SK-N-SH (cell line): ENCODE data around the gene ZSWIM7. TPM values are rescaled to one million over a fixed set of nuclear protein-coding genes. Genes with fewer than 3 reads are reported as not detected.

Experiments
- CTCF ChIA-PET: fragments of 300-600, 350-600 bp; formaldehyde crosslinking; extraction: SDS; loops from one replicate; lab custom pipeline; 2021; lab: Yijun Ruan, JAX
- POLR2A ChIA-PET: fragments of 350-600 bp; sonication (Branson Sonifier 250); formaldehyde crosslinking; extraction: SDS; loops from one replicate; lab custom pipeline; 2020; ENCODE audit warnings: antibody characterized with exemption, inconsistent platforms; lab: Yijun Ruan, JAX
- DNase-seq: peaks from one replicate; pipeline ENCODE4 v3.0.0; 2012
- H2AFZ ChIP-seq: fragments of 200-600 bp; sonication (generic); 2 replicates; pipeline ENCODE4 v1.8.1; 2016; ENCODE audit warnings: antibody characterized with exemption, mild to moderate bottlenecking, low read depth
- H3F3A ChIP-seq: fragments of 200-600 bp; sonication (generic); replicated peaks from 2 replicates; pipeline ENCODE3; 2016; ENCODE audit warnings: antibody characterized with exemption, mild to moderate bottlenecking; ENCODE audit not compliant: insufficient read depth
- H3K27ac ChIP-seq, 2 experiments: fragments of 200-500 bp in 1 of 2; fragments of 200-600 bp in 1 of 2; sonication (Bioruptor generic) in 1 of 2; sonication (generic), shearing (Covaris generic) in 1 of 2; 2 replicates each; pipeline versions ENCODE4 v1.5.1 to v1.6.1; 2014 to 2016; ENCODE audit warnings: low read depth in 2 of 2, inconsistent platforms in 1 of 2, low read length in 1 of 2, mild to moderate bottlenecking in 1 of 2, mixed read lengths in 1 of 2
- H3K27me3 ChIP-seq: fragments of 200-600 bp; sonication (generic), shearing (Covaris generic); 2 replicates; pipeline ENCODE4 v1.6.1; 2016; ENCODE audit warnings: mixed run types; ENCODE audit not compliant: insufficient read depth
- H3K36me3 ChIP-seq, 2 experiments: fragments of 200-500 bp in 1 of 2; fragments of 200-600 bp in 1 of 2; sonication (Bioruptor generic) in 1 of 2; sonication (generic) in 1 of 2; replicated peaks in 1 of 2; 2 replicates each; pipeline versions ENCODE3 to v1.5.1; 2014 to 2016; ENCODE audit warnings: low read length in 1 of 2, mild to moderate bottlenecking in 1 of 2; ENCODE audit not compliant: insufficient read depth in 2 of 2, control insufficient read depth in 1 of 2
- H3K4me1 ChIP-seq, 2 experiments: fragments of 200-500 bp in 1 of 2; fragments of 200-600 bp in 1 of 2; sonication (Bioruptor generic) in 1 of 2; sonication (generic), shearing (Covaris generic) in 1 of 2; 2 replicates each; pipeline versions ENCODE4 v1.5.1 to v1.6.1; 2014 to 2016; ENCODE audit warnings: low read depth in 1 of 2, low read length in 1 of 2, mixed run types in 1 of 2; ENCODE audit not compliant: insufficient read depth in 2 of 2, control insufficient read depth in 1 of 2
- H3K4me2 ChIP-seq: fragments of 200-600 bp; sonication (generic), shearing (Covaris generic); 2 replicates; pipeline ENCODE4 v1.6.1; 2017; ENCODE audit warnings: mixed run types
- H3K4me3 ChIP-seq, 2 experiments: fragments of 200-500 bp in 1 of 2; fragments of 200-600 bp in 1 of 2; sonication (Bioruptor generic) in 1 of 2; sonication (generic), shearing (Covaris generic) in 1 of 2; 2 replicates each; pipeline versions ENCODE4 v1.5.1 to v1.8.1; 2014 to 2016; ENCODE audit warnings: low read depth in 2 of 2, inconsistent platforms in 1 of 2, low read length in 1 of 2, mild to moderate bottlenecking in 1 of 2, mixed read lengths in 1 of 2, moderate library complexity in 1 of 2
- H3K79me2 ChIP-seq: fragments of 200-600 bp; sonication (generic); 2 replicates; pipeline ENCODE4 v1.8.1; 2017; ENCODE audit warnings: mild to moderate bottlenecking; ENCODE audit not compliant: insufficient read depth
- H3K9ac ChIP-seq: fragments of 200-600 bp; sonication (generic); 2 replicates; pipeline ENCODE4 v1.6.1; 2017; ENCODE audit warnings: mixed run types
- H3K9me2 ChIP-seq: fragments of 200-600 bp; sonication (generic); 2 replicates; pipeline ENCODE4 v1.6.1; 2017; ENCODE audit warnings: mixed run types
- H3K9me3 ChIP-seq: fragments of 200-600 bp; sonication (generic); 2 replicates; pipeline ENCODE4 v1.6.1; 2017; ENCODE audit warnings: mixed run types, mild to moderate bottlenecking, moderate library complexity
- H4K20me1 ChIP-seq: fragments of 200-600 bp; sonication (generic); 2 replicates; pipeline ENCODE4 v1.6.1; 2017; ENCODE audit warnings: mild to moderate bottlenecking, mixed run types; ENCODE audit not compliant: insufficient read depth
- ELF1 ChIP-seq: IDR thresholded peaks from 2 replicates; pipeline ENCODE4 v1.4.0; 2012
- EP300 ChIP-seq, 2 experiments: IDR thresholded peaks; 2 replicates each; pipeline versions ENCODE4 v1.4.0 to v1.6.1; 2012; ENCODE audit warnings: borderline replicate concordance in 1 of 2, low read depth in 1 of 2, low read length in 1 of 2
- FOSL2 ChIP-seq: IDR thresholded peaks from 2 replicates; pipeline ENCODE4 v1.4.0; 2012; ENCODE audit warnings: low read depth, mild to moderate bottlenecking, moderate library complexity, borderline replicate concordance
- FOXJ3 ChIP-seq: sonication (generic); formaldehyde crosslinking; IDR thresholded peaks from 2 replicates; pipeline ENCODE4 v1.5.1; 2020; ENCODE audit warnings: mild to moderate bottlenecking, missing genetic modification reagents
- GABPA ChIP-seq: IDR thresholded peaks from 2 replicates; pipeline ENCODE4 v1.4.0; 2012; ENCODE audit warnings: low read depth, mild to moderate bottlenecking
- GATA2 ChIP-seq: sonication (generic); formaldehyde crosslinking; IDR thresholded peaks from 2 replicates; pipeline ENCODE4 v1.5.0; 2020; ENCODE audit warnings: mild to moderate bottlenecking, missing genetic modification reagents
- JUND ChIP-seq: IDR thresholded peaks from 2 replicates; pipeline ENCODE4 v1.4.0; 2012
- MEF2A ChIP-seq: IDR thresholded peaks from 2 replicates; pipeline ENCODE4 v1.4.0; 2012; ENCODE audit warnings: low read depth, borderline replicate concordance
- NFIC ChIP-seq: IDR thresholded peaks from 2 replicates; pipeline ENCODE4 v1.4.0; 2012; ENCODE audit warnings: borderline replicate concordance
- NRF1 ChIP-seq: IDR thresholded peaks from 2 replicates; pipeline ENCODE4 v1.6.1; 2012; ENCODE audit warnings: low read depth, mild to moderate bottlenecking, low read length
- PBX3 ChIP-seq: IDR thresholded peaks from 2 replicates; pipeline ENCODE4; 2012
- SMC3 ChIP-seq: IDR thresholded peaks from 2 replicates; pipeline ENCODE4 v1.6.1; 2012; ENCODE audit warnings: low read depth, low read length, improper control_type of control experiment
- TAF1 ChIP-seq: IDR thresholded peaks from 2 replicates; pipeline ENCODE4 v1.6.1; 2012; ENCODE audit warnings: low read depth, mild to moderate bottlenecking, low read length, moderate library complexity, borderline replicate concordance
- TCF12 ChIP-seq: IDR thresholded peaks from 2 replicates; pipeline ENCODE4 v1.4.0; 2012
- TEAD4 ChIP-seq: IDR thresholded peaks from 2 replicates; pipeline ENCODE4 v1.4.0; 2012; ENCODE audit warnings: mild to moderate bottlenecking, borderline replicate concordance; ENCODE audit not compliant: insufficient read depth
- ZBTB33 ChIP-seq: IDR thresholded peaks from 2 replicates; pipeline ENCODE4 v1.4.0; 2012; ENCODE audit warnings: low read depth, borderline replicate concordance
- whole genome bisulfite sequencing: methylation state at CpG from one replicate; pipeline ENCODE4 v1.1.6; 2017; ENCODE audit warnings: low lambda C conversion rate; 5-methylcytosine and 5-hydroxymethylcytosine counted together
- polyA plus RNA-seq, 3 experiments: library from polyadenylated mRNA; depleted of rRNA; stranded (reverse); fragments of >200 nt; gene quantifications; 2 replicates each; pipeline ENCODE4 v1.2.3, GENCODE V29; 2012
- TF ChIP-seq, protein P1 (sequence below): IDR thresholded peaks from 2 replicates; pipeline ENCODE4 v1.4.0; 2012; ENCODE audit warnings: low read depth, borderline replicate concordance
- TF ChIP-seq, protein P2 (sequence below): IDR thresholded peaks from 2 replicates; pipeline ENCODE4 v1.6.1; 2012; ENCODE audit warnings: mild to moderate bottlenecking, low read depth, low read length, moderate library complexity

The ZSWIM7 gene
- polyA plus RNA-seq, 1 of the 3 experiments (the other 2 are of a cell fraction) = 63.3 TPM

DNA sequence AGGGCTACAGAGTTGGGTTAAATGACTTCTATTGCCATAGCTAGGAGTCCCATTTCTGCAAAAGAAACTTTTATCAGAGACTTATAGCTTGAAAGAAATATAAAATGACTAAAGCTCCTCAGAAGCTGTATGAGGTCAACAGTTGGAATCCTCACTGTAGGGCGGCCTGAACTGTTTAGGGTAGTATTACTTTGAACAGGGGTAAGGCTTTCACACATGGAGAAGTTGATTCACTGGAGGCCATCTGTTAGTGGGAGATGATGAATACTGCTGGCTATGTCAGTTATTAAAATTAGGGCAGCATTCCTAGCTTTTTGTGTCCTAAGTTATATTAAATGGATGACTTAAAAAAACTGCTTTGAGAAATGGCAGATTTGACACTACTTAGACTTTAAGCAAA, 6.1 kb upstream of the ZSWIM7 start:
- no peak overlapping the region for H3K4me3 ChIP-seq
- 100% methylated on average over 1 of the region's 1 CpG for WGBS
- peaks cover 0 to 5% of the 10 kb centered on the region in 2 experiments; a peak in 2 of 4 replicates for H3K4me1 ChIP-seq
- no peak overlapping the region for H2AFZ ChIP-seq
- H3K27me3 ChIP-seq = no peaks in the 10 kb centered on the region
- no peak for DNase-seq
- H3K9me3 ChIP-seq = no peaks in the 10 kb centered on the region; the same call in 1 of the 2 replicates
- H3K36me3 ChIP-seq = peaks cover 84 to 85% of the 10 kb centered on the region in 2 experiments
- no peak overlapping the region for H3K4me2 ChIP-seq
- ChIA-PET POLR2A (no interaction called here), CTCF (interaction anchor here (0.7 to 3.0 kb wide), 3 partner anchors 9 to 67 kb away, joined by 3 to 18 read pairs (median 3); no protein-coding TSS in a partner anchor)
- no peak overlapping the region for H3K9ac ChIP-seq
- TF ChIP-seq, protein P1, sequence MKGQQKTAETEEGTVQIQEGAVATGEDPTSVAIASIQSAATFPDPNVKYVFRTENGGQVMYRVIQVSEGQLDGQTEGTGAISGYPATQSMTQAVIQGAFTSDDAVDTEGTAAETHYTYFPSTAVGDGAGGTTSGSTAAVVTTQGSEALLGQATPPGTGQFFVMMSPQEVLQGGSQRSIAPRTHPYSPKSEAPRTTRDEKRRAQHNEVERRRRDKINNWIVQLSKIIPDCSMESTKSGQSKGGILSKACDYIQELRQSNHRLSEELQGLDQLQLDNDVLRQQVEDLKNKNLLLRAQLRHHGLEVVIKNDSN = no peak
- TF ChIP-seq EP300 (IDR thresholded peaks at IDR 0.05; ENCODE audit: borderline replicate concordance in 1 of 2, low read depth in 1 of 2, low read length in 1 of 2) (no peak), FOSL2 (no peak), GATA2 (CRISPR knock-in tag) (no peak), TEAD4 (no peak), NFIC (no peak), GABPA (no peak), JUND (no peak), ELF1 (no peak), TAF1 (no peak), NRF1 (no peak), TCF12 (no peak), PBX3 (no peak)
- no peaks in the 10 kb centered on the region for H3K9me2 ChIP-seq
- peaks cover 15% of the 10 kb centered on the region for H3F3A ChIP-seq
- no peak overlapping the region for H3K27ac ChIP-seq
- H3K79me2 ChIP-seq = peaks cover 42% of the 10 kb centered on the region
- peaks cover 5% of the 10 kb centered on the region; the same call in 1 of the 2 replicates for H4K20me1 ChIP-seq

DNA sequence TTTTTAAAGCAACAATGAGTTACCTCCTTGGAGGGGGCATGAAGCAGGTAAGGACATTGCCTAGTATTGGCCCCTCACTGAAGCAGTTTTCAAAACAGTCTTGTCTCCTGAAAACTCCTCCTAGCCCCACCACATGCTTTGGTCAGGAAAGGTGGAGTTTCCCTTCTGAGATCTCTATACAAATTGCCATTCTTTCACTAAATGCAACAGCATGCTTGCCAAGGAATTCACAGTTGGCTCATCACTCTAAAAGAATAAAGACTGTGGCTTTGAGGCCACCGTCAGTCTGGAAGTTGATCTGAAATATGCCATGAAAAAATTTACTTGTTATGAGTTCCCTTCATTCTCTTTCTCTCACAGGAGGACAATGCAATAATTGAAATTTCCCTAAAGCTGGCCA, 4.3 kb upstream of the ZSWIM7 start:
- Histone ChIP-seq H3K27me3 (no peaks in the 10 kb centered on the region), H3K4me2 (no peak overlapping the region), H3F3A (peaks cover 12% of the 10 kb centered on the region), H3K9me3 (no peaks in the 10 kb centered on the region; the same call in 1 of the 2 replicates), H4K20me1 (peaks cover 5% of the 10 kb centered on the region; the same call in 1 of the 2 replicates), H3K27ac (no peak overlapping the region), H2AFZ (no peak overlapping the region), H3K36me3 (peaks cover 70 to 74% of the 10 kb centered on the region in 2 experiments), H3K4me3 (no peak overlapping the region), H3K79me2 (peaks cover 40% of the 10 kb centered on the region), H3K9me2 (no peaks in the 10 kb centered on the region), H3K9ac (no peak overlapping the region), H3K4me1 (peaks cover 0 to 6% of the 10 kb centered on the region in 2 experiments; a peak in 2 of 4 replicates)
- POLR2A ChIA-PET = no interaction called here
- no peak for DNase-seq
- CTCF ChIA-PET = interaction anchor here (3.0 kb wide), 1 partner anchor 11 kb away, joined by 18 read pairs; no protein-coding TSS in a partner anchor
- WGBS = 93% methylated on average over 1 of the region's 1 CpG
- no peak for TF ChIP-seq ZBTB33
- no peak for TF ChIP-seq FOXJ3 (CRISPR knock-in tag)
- no peak for TF ChIP-seq PBX3
- no peak for TF ChIP-seq SMC3
- TF ChIP-seq TEAD4 = no peak
- TF ChIP-seq, protein P2, sequence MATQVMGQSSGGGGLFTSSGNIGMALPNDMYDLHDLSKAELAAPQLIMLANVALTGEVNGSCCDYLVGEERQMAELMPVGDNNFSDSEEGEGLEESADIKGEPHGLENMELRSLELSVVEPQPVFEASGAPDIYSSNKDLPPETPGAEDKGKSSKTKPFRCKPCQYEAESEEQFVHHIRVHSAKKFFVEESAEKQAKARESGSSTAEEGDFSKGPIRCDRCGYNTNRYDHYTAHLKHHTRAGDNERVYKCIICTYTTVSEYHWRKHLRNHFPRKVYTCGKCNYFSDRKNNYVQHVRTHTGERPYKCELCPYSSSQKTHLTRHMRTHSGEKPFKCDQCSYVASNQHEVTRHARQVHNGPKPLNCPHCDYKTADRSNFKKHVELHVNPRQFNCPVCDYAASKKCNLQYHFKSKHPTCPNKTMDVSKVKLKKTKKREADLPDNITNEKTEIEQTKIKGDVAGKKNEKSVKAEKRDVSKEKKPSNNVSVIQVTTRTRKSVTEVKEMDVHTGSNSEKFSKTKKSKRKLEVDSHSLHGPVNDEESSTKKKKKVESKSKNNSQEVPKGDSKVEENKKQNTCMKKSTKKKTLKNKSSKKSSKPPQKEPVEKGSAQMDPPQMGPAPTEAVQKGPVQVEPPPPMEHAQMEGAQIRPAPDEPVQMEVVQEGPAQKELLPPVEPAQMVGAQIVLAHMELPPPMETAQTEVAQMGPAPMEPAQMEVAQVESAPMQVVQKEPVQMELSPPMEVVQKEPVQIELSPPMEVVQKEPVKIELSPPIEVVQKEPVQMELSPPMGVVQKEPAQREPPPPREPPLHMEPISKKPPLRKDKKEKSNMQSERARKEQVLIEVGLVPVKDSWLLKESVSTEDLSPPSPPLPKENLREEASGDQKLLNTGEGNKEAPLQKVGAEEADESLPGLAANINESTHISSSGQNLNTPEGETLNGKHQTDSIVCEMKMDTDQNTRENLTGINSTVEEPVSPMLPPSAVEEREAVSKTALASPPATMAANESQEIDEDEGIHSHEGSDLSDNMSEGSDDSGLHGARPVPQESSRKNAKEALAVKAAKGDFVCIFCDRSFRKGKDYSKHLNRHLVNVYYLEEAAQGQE = no peak
- no peak for TF ChIP-seq NRF1
- TF ChIP-seq MEF2A = no peak
- TF ChIP-seq, protein P1 = no peak
